Retinal pigment epithelial cell (primary cell): Measurements from ENCODE around the gene ITPRID1.

Source experiments
- DNase-seq: peaks from one replicate; pipeline ENCODE4 v3.0.0-alpha.2; 2010; ENCODE audit warnings: low read depth
- H3K4me3 ChIP-seq: 2 replicates; pipeline ENCODE4 v1.5.1; 2011; ENCODE audit warnings: mild to moderate bottlenecking, low read length, control low read depth, moderate library complexity
- CTCF ChIP-seq: conservative IDR thresholded peaks from 2 replicates; pipeline ENCODE4 v1.5.1; 2011; ENCODE audit warnings: low read depth, low read length, control low read depth, inconsistent platforms

Gene ITPRID1

GRCh38 chr7:31476941-31477677 is 36.8 kb upstream of the ITPRID1 start:
- no peak for DNase-seq
- no peak overlapping the region for H3K4me3 ChIP-seq
- TF ChIP-seq CTCF = no peak

DNA sequence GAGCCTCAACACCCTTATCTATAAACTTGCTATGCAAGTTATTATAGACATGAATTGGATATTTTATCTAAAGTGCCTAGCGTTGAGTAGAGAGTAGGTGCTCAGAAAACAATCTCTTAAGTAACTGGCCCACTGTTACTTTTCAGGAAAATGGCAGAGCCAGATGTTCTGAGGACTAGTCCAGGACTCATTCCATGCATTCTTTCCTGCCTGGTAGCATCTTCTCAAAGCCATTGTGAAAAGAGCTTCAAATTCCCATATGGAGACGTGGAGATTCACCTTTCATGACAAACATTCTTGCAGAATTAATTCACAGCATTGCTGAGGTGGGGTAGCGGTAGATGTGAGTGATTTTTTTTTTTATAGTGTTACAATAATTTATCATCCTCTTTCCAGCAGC is 35.9 kb upstream of the ITPRID1 start:
- DNase-seq = no peak
- no peak overlapping the region for H3K4me3 ChIP-seq
- TF ChIP-seq CTCF = no peak

- no peak for DNase-seq
- no peak for TF ChIP-seq CTCF
- H3K4me3 ChIP-seq = peak overlapping the region; percentile 14
Measured at GRCh38 chr7:31478721-31479120, 35.2 kb upstream of the ITPRID1 start.

GRCh38 chr7:31487071-31487470 is 26.8 kb upstream of the ITPRID1 start:
- TF ChIP-seq CTCF = no peak
- no peak overlapping the region for H3K4me3 ChIP-seq
- no peak for DNase-seq

DNA sequence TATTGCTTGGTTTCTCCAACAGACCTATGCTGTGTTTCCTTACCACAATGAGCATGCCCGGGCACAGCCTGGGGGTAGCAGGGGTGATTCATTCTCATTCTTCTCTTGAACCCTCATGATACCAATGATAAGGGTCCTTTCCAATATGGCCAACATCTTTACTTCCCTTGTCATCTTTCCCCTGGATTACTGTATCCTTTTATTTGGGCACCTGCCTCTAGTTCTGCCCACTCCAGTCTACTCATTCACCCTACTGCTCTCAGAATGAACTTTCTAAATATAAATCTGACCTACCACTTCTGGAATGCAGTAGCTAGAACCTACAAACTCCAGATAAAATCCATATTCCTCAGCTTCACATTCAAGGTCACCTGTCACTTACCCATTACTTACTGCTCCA is 26.4 kb upstream of the ITPRID1 start:
- no peak for DNase-seq
- no peak overlapping the region for H3K4me3 ChIP-seq
- no peak for TF ChIP-seq CTCF

GRCh38 chr7:31488562-31489203 is 25.2 kb upstream of the ITPRID1 start:
- peak; percentile 20 for DNase-seq
- TF ChIP-seq CTCF = peak; percentile 91
- H3K4me3 ChIP-seq = no peak overlapping the region

DNA sequence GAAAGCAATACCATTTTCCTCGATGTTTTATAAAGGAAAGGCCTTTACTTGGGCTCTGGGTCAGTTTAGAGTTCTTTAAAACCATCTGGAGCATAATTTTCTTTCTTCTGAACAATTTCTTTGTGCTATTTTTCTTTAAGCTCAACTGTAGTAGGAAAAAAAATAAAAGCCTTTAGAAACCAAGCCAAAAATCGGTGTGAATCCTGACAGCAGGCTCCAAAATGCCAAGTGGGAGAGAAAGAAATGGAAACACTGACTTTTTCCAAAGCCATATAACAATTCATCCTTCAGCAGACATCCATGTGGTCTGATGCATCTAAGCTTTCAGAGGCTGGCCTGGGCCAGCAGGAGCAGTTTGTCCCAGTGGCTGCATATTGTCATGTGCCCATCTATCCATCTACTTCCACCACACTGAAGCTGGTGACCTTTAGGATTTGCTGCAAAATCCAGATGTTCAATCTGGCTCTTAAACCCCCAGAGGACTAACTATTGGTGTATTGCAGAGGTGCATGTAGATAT is 23.0 kb upstream of the ITPRID1 start:
- TF ChIP-seq CTCF = no peak
- no peak overlapping the region for H3K4me3 ChIP-seq
- no peak for DNase-seq
